GM23338 (cell line): ENCODE measurements around the gene LRSAM1.

Experiments used
- CREB1 ChIP-seq: fragments of 250-450 bp; sonication (Bioruptor Pico); IDR thresholded peaks from 2 replicates; pipeline ENCODE4 v1.5.0; 2020; ENCODE audit warnings: low read depth, mild to moderate bottlenecking, moderate library complexity
- EZH2 ChIP-seq: fragments of 200-600 bp; sonication (generic); IDR thresholded peaks from one replicate; pipeline ENCODE4 v1.8.0; 2017; ENCODE audit warnings: antibody characterized with exemption, mild to moderate bottlenecking, low read depth; ENCODE audit not compliant: unreplicated experiment
- EZH2phosphoT487 ChIP-seq: fragments of 200-600 bp; sonication (generic); IDR thresholded peaks from one replicate; pipeline ENCODE4 v1.8.1; 2018; ENCODE audit warnings: antibody characterized with exemption; ENCODE audit not compliant: unreplicated experiment
- JUNB ChIP-seq: IDR thresholded peaks from one replicate; pipeline ENCODE4 v1.6.1; 2016; ENCODE audit warnings: antibody characterized with exemption; ENCODE audit not compliant: unreplicated experiment
- NANOG ChIP-seq: IDR thresholded peaks from 2 replicates; pipeline ENCODE4 v1.6.1; 2016; ENCODE audit warnings: antibody characterized with exemption, borderline replicate concordance
- POLR2AphosphoS5 ChIP-seq: IDR thresholded peaks from 2 replicates; pipeline ENCODE4 v1.6.1; 2016; ENCODE audit warnings: antibody characterized with exemption, low read depth
- ZNF114 ChIP-seq: fragments of 250-450 bp; sonication (Bioruptor Pico); IDR thresholded peaks from 2 replicates; pipeline ENCODE4 v1.5.0; 2020; ENCODE audit warnings: mild to moderate bottlenecking, moderate library complexity
- TF ChIP-seq, protein P1 (sequence below), 2 experiments: fragments of 200-600 bp in 1 of 2; sonication (generic) in 1 of 2; conservative IDR thresholded peaks; 2 replicates each; pipeline versions ENCODE4 v1.5.1 to v1.6.1; 2016 to 2017; ENCODE audit warnings: antibody characterized with exemption in 2 of 2, low read depth in 2 of 2, mild to moderate bottlenecking in 2 of 2, moderate library complexity in 1 of 2
- TF ChIP-seq, protein P2 (sequence below): IDR thresholded peaks from one replicate; pipeline ENCODE4 v1.6.1; 2018; ENCODE audit warnings: antibody characterized with exemption; ENCODE audit not compliant: unreplicated experiment
- TF ChIP-seq, protein P3 (sequence below): IDR thresholded peaks from 2 replicates; pipeline ENCODE4 v1.6.1; 2016; ENCODE audit warnings: antibody characterized with exemption

DNA sequence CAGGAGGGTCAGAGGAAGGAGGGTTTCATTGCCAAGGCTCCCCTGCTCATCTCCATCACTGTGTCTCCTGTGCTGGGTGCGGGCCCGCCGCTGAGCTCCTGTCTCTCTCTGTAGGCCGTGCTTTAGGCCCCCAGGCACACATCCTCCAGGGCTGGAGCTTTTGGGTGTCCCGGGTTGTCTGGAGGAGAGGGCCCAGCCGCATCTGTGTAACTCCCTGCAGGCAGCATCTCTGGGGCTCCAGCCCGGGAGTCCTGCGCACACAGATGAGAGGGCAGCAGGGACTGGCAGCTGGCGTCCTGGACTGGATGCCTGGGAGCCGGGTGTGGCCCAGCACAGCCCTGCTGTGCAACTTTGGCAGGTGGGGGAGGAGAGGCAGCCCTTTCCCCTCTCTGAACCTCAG, 40.2 kb downstream of the LRSAM1 start:
- TF ChIP-seq, protein P1, sequence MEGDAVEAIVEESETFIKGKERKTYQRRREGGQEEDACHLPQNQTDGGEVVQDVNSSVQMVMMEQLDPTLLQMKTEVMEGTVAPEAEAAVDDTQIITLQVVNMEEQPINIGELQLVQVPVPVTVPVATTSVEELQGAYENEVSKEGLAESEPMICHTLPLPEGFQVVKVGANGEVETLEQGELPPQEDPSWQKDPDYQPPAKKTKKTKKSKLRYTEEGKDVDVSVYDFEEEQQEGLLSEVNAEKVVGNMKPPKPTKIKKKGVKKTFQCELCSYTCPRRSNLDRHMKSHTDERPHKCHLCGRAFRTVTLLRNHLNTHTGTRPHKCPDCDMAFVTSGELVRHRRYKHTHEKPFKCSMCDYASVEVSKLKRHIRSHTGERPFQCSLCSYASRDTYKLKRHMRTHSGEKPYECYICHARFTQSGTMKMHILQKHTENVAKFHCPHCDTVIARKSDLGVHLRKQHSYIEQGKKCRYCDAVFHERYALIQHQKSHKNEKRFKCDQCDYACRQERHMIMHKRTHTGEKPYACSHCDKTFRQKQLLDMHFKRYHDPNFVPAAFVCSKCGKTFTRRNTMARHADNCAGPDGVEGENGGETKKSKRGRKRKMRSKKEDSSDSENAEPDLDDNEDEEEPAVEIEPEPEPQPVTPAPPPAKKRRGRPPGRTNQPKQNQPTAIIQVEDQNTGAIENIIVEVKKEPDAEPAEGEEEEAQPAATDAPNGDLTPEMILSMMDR (conservative IDR thresholded peaks at IDR 0.05; ENCODE audit: low read depth in 2 of 2): no peak
- TF ChIP-seq ZNF114 (CRISPR knock-in tag): no peak
- TF ChIP-seq EZH2: no peak
- TF ChIP-seq POLR2AphosphoS5: no peak
- TF ChIP-seq, protein P2, sequence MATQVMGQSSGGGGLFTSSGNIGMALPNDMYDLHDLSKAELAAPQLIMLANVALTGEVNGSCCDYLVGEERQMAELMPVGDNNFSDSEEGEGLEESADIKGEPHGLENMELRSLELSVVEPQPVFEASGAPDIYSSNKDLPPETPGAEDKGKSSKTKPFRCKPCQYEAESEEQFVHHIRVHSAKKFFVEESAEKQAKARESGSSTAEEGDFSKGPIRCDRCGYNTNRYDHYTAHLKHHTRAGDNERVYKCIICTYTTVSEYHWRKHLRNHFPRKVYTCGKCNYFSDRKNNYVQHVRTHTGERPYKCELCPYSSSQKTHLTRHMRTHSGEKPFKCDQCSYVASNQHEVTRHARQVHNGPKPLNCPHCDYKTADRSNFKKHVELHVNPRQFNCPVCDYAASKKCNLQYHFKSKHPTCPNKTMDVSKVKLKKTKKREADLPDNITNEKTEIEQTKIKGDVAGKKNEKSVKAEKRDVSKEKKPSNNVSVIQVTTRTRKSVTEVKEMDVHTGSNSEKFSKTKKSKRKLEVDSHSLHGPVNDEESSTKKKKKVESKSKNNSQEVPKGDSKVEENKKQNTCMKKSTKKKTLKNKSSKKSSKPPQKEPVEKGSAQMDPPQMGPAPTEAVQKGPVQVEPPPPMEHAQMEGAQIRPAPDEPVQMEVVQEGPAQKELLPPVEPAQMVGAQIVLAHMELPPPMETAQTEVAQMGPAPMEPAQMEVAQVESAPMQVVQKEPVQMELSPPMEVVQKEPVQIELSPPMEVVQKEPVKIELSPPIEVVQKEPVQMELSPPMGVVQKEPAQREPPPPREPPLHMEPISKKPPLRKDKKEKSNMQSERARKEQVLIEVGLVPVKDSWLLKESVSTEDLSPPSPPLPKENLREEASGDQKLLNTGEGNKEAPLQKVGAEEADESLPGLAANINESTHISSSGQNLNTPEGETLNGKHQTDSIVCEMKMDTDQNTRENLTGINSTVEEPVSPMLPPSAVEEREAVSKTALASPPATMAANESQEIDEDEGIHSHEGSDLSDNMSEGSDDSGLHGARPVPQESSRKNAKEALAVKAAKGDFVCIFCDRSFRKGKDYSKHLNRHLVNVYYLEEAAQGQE: no peak
- no peak for TF ChIP-seq CREB1 (CRISPR knock-in tag)
- TF ChIP-seq, protein P3, sequence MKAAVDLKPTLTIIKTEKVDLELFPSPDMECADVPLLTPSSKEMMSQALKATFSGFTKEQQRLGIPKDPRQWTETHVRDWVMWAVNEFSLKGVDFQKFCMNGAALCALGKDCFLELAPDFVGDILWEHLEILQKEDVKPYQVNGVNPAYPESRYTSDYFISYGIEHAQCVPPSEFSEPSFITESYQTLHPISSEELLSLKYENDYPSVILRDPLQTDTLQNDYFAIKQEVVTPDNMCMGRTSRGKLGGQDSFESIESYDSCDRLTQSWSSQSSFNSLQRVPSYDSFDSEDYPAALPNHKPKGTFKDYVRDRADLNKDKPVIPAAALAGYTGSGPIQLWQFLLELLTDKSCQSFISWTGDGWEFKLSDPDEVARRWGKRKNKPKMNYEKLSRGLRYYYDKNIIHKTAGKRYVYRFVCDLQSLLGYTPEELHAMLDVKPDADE: no peak
- TF ChIP-seq JUNB: no peak
- TF ChIP-seq EZH2phosphoT487: no peak
- no peak for TF ChIP-seq NANOG
